ENCODE measurements around the gene ADNP.
A peak's percentile ranks its signal among the peaks of the same experiment; 100 is the strongest.

The ADNP gene

GRCh38 chr20:50930976-50931305, 296 bp downstream of the ADNP start:
- peaks cover 21 to 22% of the 10 kb centered on the region in 2 donors for H3K36me3 ChIP-seq (ENCODE audit: control insufficient read depth in 1 of 2, insufficient read depth in 2 of 2, low read length in 2 of 2)
- H3K27ac ChIP-seq (ENCODE audit: low read length) = peak overlapping the region; percentile 93
- H3K27me3 ChIP-seq (ENCODE audit: low read depth, low read length) = no peaks in the 10 kb centered on the region
- H3K4me1 ChIP-seq (ENCODE audit: control insufficient read depth in 1 of 2, insufficient read depth in 2 of 2, low read length in 2 of 2) = peaks cover 10 to 20% of the 10 kb centered on the region in 2 donors
- H3K9me3 ChIP-seq (ENCODE audit: control insufficient read depth in 1 of 2, low read length in 2 of 2) = no peaks in the 10 kb centered on the region
- H3K4me3 ChIP-seq (ENCODE audit: low read depth in 1 of 2, low read length in 2 of 2) = peak overlapping the region; percentile 56 to 63

GRCh38 chr20:50930139-50930975, 880 bp downstream of the ADNP start:
- Histone ChIP-seq H3K36me3 (ENCODE audit: control insufficient read depth in 1 of 2, insufficient read depth in 2 of 2, low read length in 2 of 2) (peaks cover 15 to 17% of the 10 kb centered on the region in 2 donors), H3K4me3 (ENCODE audit: low read depth in 1 of 2, low read length in 2 of 2) (peak overlapping the region; percentile 65 to 82), H3K27ac (ENCODE audit: low read length) (peak overlapping the region; percentile 56), H3K9me3 (ENCODE audit: control insufficient read depth in 1 of 2, low read length in 2 of 2) (no peaks in the 10 kb centered on the region), H3K27me3 (ENCODE audit: low read depth, low read length) (no peaks in the 10 kb centered on the region), H3K4me1 (ENCODE audit: control insufficient read depth in 1 of 2, insufficient read depth in 2 of 2, low read length in 2 of 2) (peaks cover 13 to 25% of the 10 kb centered on the region in 2 donors)

- H3K4me3 ChIP-seq (ENCODE audit: low read depth in 1 of 2, low read length in 2 of 2) = peak overlapping the region; percentile 65 to 82
- H3K27ac ChIP-seq (ENCODE audit: low read length) = peak overlapping the region; percentile 56
- H3K27me3 ChIP-seq (ENCODE audit: low read depth, low read length) = no peaks in the 10 kb centered on the region
- peaks cover 9 to 10% of the 10 kb centered on the region in 2 donors for H3K36me3 ChIP-seq (ENCODE audit: control insufficient read depth in 1 of 2, insufficient read depth in 2 of 2, low read length in 2 of 2)
- H3K4me1 ChIP-seq (ENCODE audit: control insufficient read depth in 1 of 2, insufficient read depth in 2 of 2, low read length in 2 of 2) = peaks cover 15 to 34% of the 10 kb centered on the region in 2 donors
- H3K9me3 ChIP-seq (ENCODE audit: control insufficient read depth in 1 of 2, low read length in 2 of 2) = no peaks in the 10 kb centered on the region
Observed at GRCh38 chr20:50929299-50930138, 1.7 kb downstream of the ADNP start.

- Histone ChIP-seq H3K27ac (ENCODE audit: low read length) (no peak overlapping the region), H3K9me3 (ENCODE audit: control insufficient read depth in 1 of 2, low read length in 2 of 2) (no peaks in the 10 kb centered on the region), H3K27me3 (ENCODE audit: low read depth, low read length) (no peaks in the 10 kb centered on the region), H3K4me3 (ENCODE audit: low read depth in 1 of 2, low read length in 2 of 2) (peak overlapping the region; percentile 65 to 82), H3K36me3 (ENCODE audit: control insufficient read depth in 1 of 2, insufficient read depth in 2 of 2, low read length in 2 of 2) (peaks cover 0 to 3% of the 10 kb centered on the region in 2 donors), H3K4me1 (ENCODE audit: control insufficient read depth in 1 of 2, insufficient read depth in 2 of 2, low read length in 2 of 2) (peaks cover 19 to 43% of the 10 kb centered on the region in 2 donors)
Observed at GRCh38 chr20:50928469-50928868, 2.8 kb downstream of the ADNP start.

DNA sequence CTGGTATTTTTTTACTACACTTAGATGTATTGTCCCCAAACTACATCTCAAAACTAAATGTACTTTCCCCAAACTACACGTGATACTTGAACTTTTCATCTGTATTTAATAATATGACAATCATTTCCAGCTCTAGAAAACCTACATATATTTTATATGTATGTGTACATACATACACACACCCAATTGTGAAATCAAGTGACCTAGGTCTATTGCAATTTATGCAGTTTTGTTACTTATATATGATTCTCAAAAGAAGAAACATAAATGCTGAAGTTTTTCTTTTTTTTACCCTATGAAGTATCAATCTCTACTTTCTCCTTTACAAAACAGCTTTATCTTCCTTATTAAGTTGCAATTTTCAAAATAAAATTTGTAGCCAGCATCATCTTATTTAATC, 4.7 kb downstream of the ADNP start:
- H3K9me3 ChIP-seq (ENCODE audit: control insufficient read depth in 1 of 2, low read length in 2 of 2) = no peaks in the 10 kb centered on the region
- H3K4me3 ChIP-seq (ENCODE audit: low read depth in 1 of 2, low read length in 2 of 2) = no peak overlapping the region
- H3K36me3 ChIP-seq (ENCODE audit: control insufficient read depth in 1 of 2, insufficient read depth in 2 of 2, low read length in 2 of 2) = peaks cover 0 to 3% of the 10 kb centered on the region in 2 donors
- H3K4me1 ChIP-seq (ENCODE audit: control insufficient read depth in 1 of 2, insufficient read depth in 2 of 2, low read length in 2 of 2) = peaks cover 16 to 60% of the 10 kb centered on the region in 2 donors
- H3K27me3 ChIP-seq (ENCODE audit: low read depth, low read length) = no peaks in the 10 kb centered on the region
- H3K27ac ChIP-seq (ENCODE audit: low read length) = no peak overlapping the region

DNA sequence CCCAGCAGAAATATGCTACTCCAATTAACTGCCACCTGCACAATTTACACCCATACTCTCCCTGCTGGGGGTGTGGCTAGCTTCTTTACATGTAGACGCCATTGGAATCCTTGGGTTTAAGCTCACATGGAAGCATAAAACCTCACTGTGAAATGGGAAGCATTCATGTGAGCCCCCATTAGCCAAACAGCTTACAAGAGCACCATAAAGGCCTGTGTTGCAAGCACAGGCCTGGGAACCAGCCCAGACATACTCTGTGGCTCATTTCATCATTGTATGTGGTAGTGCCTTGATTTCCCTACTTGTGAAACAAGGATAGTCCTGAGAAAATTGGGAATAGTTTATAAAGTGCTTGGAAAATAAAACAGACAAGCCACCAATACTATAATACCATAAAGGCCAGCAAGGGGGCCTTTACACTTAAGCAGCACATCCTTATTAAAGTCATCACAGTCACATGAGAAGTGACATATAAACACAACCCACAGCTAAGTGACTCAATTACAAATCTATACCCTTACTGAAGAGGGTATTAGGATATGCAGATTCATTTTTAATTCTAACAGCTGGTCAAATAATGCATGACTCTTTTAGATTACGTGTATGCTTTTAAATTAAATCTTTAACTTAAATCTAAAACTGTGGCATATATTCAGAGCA, 6.8 kb downstream of the ADNP start:
- H3K4me3 ChIP-seq (ENCODE audit: low read depth in 1 of 2, low read length in 2 of 2) = no peak overlapping the region
- no peaks in the 10 kb centered on the region for H3K9me3 ChIP-seq (ENCODE audit: control insufficient read depth in 1 of 2, low read length in 2 of 2)
- H3K27me3 ChIP-seq (ENCODE audit: low read depth, low read length) = no peaks in the 10 kb centered on the region
- H3K4me1 ChIP-seq (ENCODE audit: control insufficient read depth in 1 of 2, insufficient read depth in 2 of 2, low read length in 2 of 2) = peaks cover 16 to 73% of the 10 kb centered on the region in 2 donors
- peaks cover 0 to 3% of the 10 kb centered on the region in 2 donors for H3K36me3 ChIP-seq (ENCODE audit: control insufficient read depth in 1 of 2, insufficient read depth in 2 of 2, low read length in 2 of 2)
- no peak overlapping the region for H3K27ac ChIP-seq (ENCODE audit: low read length)

DNA sequence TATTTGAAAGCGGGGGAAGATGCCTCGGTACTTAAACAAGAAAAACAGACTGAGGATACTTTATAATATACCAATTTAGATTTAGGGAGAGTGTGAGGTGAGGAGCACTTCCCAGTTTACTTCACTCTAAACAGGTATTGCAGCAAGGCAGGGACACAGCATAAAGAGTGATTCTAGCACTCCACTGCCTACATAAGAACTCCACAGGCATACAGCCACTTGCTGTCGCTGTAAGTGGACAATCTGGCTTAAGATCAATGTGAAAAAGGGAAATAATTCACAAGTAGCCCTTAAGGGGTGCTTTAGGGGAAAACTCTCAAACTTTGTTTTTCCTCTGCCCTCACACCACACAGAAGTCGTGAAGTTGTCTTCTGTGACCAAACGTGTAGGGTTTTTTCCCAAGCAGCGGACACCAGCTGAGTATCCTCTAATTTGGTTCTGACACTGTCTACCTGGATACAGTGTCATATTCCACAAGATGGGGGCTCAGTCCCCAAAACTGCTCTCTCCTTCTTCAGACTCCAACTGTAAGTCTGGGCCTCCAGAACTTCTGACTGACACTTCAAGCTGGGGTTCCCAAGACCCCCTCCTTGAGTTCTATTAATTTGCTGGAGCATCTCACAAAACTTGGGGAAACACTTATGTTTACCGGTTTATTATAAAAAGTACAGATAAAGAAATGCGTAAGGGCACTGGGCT, 9.3 kb downstream of the ADNP start:
- no peak overlapping the region for H3K4me3 ChIP-seq (ENCODE audit: low read depth in 1 of 2, low read length in 2 of 2)
- H3K27ac ChIP-seq (ENCODE audit: low read length) = no peak overlapping the region
- peaks cover 13 to 75% of the 10 kb centered on the region in 2 donors for H3K4me1 ChIP-seq (ENCODE audit: control insufficient read depth in 1 of 2, insufficient read depth in 2 of 2, low read length in 2 of 2)
- H3K36me3 ChIP-seq (ENCODE audit: control insufficient read depth in 1 of 2, insufficient read depth in 2 of 2, low read length in 2 of 2) = peaks cover 0 to 3% of the 10 kb centered on the region in 2 donors
- no peaks in the 10 kb centered on the region for H3K27me3 ChIP-seq (ENCODE audit: low read depth, low read length)
- H3K9me3 ChIP-seq (ENCODE audit: control insufficient read depth in 1 of 2, low read length in 2 of 2) = no peaks in the 10 kb centered on the region

GRCh38 chr20:50920997-50921396, 10.2 kb downstream of the ADNP start:
- Histone ChIP-seq H3K27ac (ENCODE audit: low read length) (no peak overlapping the region), H3K36me3 (ENCODE audit: control insufficient read depth in 1 of 2, insufficient read depth in 2 of 2, low read length in 2 of 2) (peaks cover 0 to 3% of the 10 kb centered on the region in 2 donors), H3K27me3 (ENCODE audit: low read depth, low read length) (no peaks in the 10 kb centered on the region), H3K9me3 (ENCODE audit: control insufficient read depth in 1 of 2, low read length in 2 of 2) (no peaks in the 10 kb centered on the region), H3K4me3 (ENCODE audit: low read depth in 1 of 2, low read length in 2 of 2) (no peak overlapping the region), H3K4me1 (ENCODE audit: control insufficient read depth in 1 of 2, insufficient read depth in 2 of 2, low read length in 2 of 2) (peaks cover 22 to 82% of the 10 kb centered on the region in 2 donors)

DNA sequence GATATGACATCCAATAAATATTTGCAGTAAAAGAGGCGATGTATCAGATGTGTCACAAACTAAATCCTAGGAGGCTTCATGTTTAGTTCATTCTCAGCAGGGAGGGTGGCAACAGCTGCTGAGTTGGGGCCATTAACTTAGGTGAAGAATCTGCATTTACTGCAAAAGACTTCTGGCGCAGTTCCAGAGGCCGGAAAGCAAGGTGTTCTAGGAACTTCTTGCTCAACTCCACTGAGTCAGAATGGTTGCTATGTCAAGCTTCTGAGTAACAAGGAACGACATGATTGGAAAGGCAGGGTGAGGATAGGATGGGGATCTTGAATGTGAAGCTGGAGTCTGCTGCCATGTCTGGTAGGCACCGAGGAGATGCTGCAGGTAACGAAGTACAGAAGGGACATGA, 11.7 kb downstream of the ADNP start:
- H3K4me3 ChIP-seq (ENCODE audit: low read depth in 1 of 2, low read length in 2 of 2) = no peak overlapping the region
- peaks cover 0 to 3% of the 10 kb centered on the region in 2 donors for H3K36me3 ChIP-seq (ENCODE audit: control insufficient read depth in 1 of 2, insufficient read depth in 2 of 2, low read length in 2 of 2)
- H3K4me1 ChIP-seq (ENCODE audit: control insufficient read depth in 1 of 2, insufficient read depth in 2 of 2, low read length in 2 of 2) = peaks cover 24 to 80% of the 10 kb centered on the region in 2 donors
- H3K27ac ChIP-seq (ENCODE audit: low read length) = no peak overlapping the region
- H3K9me3 ChIP-seq (ENCODE audit: control insufficient read depth in 1 of 2, low read length in 2 of 2) = no peaks in the 10 kb centered on the region
- no peaks in the 10 kb centered on the region for H3K27me3 ChIP-seq (ENCODE audit: low read depth, low read length)

GRCh38 chr20:50918403-50918802, 12.8 kb downstream of the ADNP start:
- Histone ChIP-seq H3K27ac (ENCODE audit: low read length) (no peak overlapping the region), H3K27me3 (ENCODE audit: low read depth, low read length) (no peaks in the 10 kb centered on the region), H3K4me1 (ENCODE audit: control insufficient read depth in 1 of 2, insufficient read depth in 2 of 2, low read length in 2 of 2) (peaks cover 20 to 78% of the 10 kb centered on the region in 2 donors), H3K36me3 (ENCODE audit: control insufficient read depth in 1 of 2, insufficient read depth in 2 of 2, low read length in 2 of 2) (no peaks in the 10 kb centered on the region), H3K9me3 (ENCODE audit: control insufficient read depth in 1 of 2, low read length in 2 of 2) (no peaks in the 10 kb centered on the region), H3K4me3 (ENCODE audit: low read depth in 1 of 2, low read length in 2 of 2) (no peak overlapping the region)
